HepG2 (cell line): ENCODE data around the gene SSTR5. TPM values are rescaled to one million over a fixed set of nuclear protein-coding genes. Genes with fewer than 3 reads are reported as not detected.

Source experiments
- AGO2 ChIP-seq: fragments of 200-400 bp; formaldehyde crosslinking; optimal IDR thresholded peaks from 2 replicates; pipeline ENCODE3; 2017; ENCODE audit warnings: mild to moderate bottlenecking, low read depth, low read length, moderate library complexity
- AHR ChIP-seq: IDR thresholded peaks from 2 replicates; pipeline ENCODE4 v1.6.1; 2018; ENCODE audit warnings: missing genetic modification reagents, missing compliant biosample characterization
- ARNT2 ChIP-seq: sonication (generic); formaldehyde crosslinking; IDR thresholded peaks from 2 replicates; pipeline ENCODE4 v1.8.0; 2022; ENCODE audit warnings: mild to moderate bottlenecking, low read depth, missing genetic modification reagents, moderate library complexity
- HIVEP1 ChIP-seq: sonication (generic); formaldehyde crosslinking; IDR thresholded peaks from 2 replicates; pipeline ENCODE4 v1.4.0; 2020; ENCODE audit warnings: mild to moderate bottlenecking, missing genetic modification reagents
- HMG20A ChIP-seq: IDR thresholded peaks from 2 replicates; pipeline ENCODE4 v1.6.1; 2016; ENCODE audit warnings: borderline replicate concordance
- PTBP1 ChIP-seq: fragments of 200-400 bp; formaldehyde crosslinking; IDR thresholded peaks from 2 replicates; pipeline ENCODE4 v1.6.1; 2018; ENCODE audit warnings: low read length, low read depth; ENCODE audit not compliant: poor library complexity, severe bottlenecking
- RBM39 ChIP-seq: fragments of 200-400 bp; formaldehyde crosslinking; IDR thresholded peaks from one replicate; pipeline ENCODE4 v1.6.1; 2018; ENCODE audit warnings: antibody characterized with exemption, mild to moderate bottlenecking, low read depth, low read length; ENCODE audit not compliant: poor library complexity, severe bottlenecking
- SKI ChIP-seq: fragments of 450-650 bp; IDR thresholded peaks from one replicate; pipeline ENCODE4 v1.6.1; 2018; ENCODE audit warnings: mild to moderate bottlenecking; ENCODE audit not compliant: partially characterized antibody
- SP5 ChIP-seq: IDR thresholded peaks from 2 replicates; pipeline ENCODE4 v1.6.1; 2016; ENCODE audit warnings: low read depth, borderline replicate concordance
- ZBTB20 ChIP-seq: sonication (generic); formaldehyde crosslinking; IDR thresholded peaks from 2 replicates; pipeline ENCODE4 v1.8.1; 2023; ENCODE audit warnings: missing genetic modification reagents, low read depth, mild to moderate bottlenecking, borderline replicate concordance
- ZFYVE20 ChIP-seq: sonication (generic); formaldehyde crosslinking; IDR thresholded peaks from 2 replicates; pipeline ENCODE4 v1.8.0; 2023; ENCODE audit warnings: low read depth, mild to moderate bottlenecking, moderate library complexity, missing genetic modification reagents, borderline replicate concordance
- ZNF235 ChIP-seq: sonication (generic); formaldehyde crosslinking; IDR thresholded peaks from 2 replicates; pipeline ENCODE4 v1.8.1; 2023; ENCODE audit warnings: mild to moderate bottlenecking, missing genetic modification reagents, borderline replicate concordance
- ZNF317 ChIP-seq: sonication (generic); formaldehyde crosslinking; IDR thresholded peaks from 2 replicates; pipeline ENCODE4 v1.5.0; 2020; ENCODE audit warnings: mild to moderate bottlenecking, missing genetic modification reagents
- ZNF605 ChIP-seq: sonication (generic); formaldehyde crosslinking; IDR thresholded peaks from 2 replicates; pipeline ENCODE4 v1.8.0; 2022; ENCODE audit warnings: mild to moderate bottlenecking, missing genetic modification reagents
- ZNF672 ChIP-seq: sonication (generic); formaldehyde crosslinking; IDR thresholded peaks from 2 replicates; pipeline ENCODE4 v1.8.1; 2022; ENCODE audit warnings: missing genetic modification reagents
- ZNF7 ChIP-seq: IDR thresholded peaks from 2 replicates; pipeline ENCODE4 v1.6.1; 2016; ENCODE audit warnings: missing biosample characterization, missing genetic modification reagents
- polyA plus RNA-seq, 8 experiments: library from polyadenylated mRNA; depleted of rRNA in 3 of 8; stranded (reverse) in 7 of 8; unstranded in 1 of 8; fragments of >200 nt; fragmentation: Illumina TruSeq in 4 of 8; extraction: Trizol in 4 of 8; gene quantifications; 2 replicates each; pipeline versions ENCODE4 v1.2.1 to v1.2.3, GENCODE V29; 2011 to 2016; ENCODE audit warnings: low read depth in 4 of 8, missing spikeins in 1 of 8, mixed read lengths in 1 of 8; ENCODE audit not compliant: insufficient read depth in 1 of 8
- total RNA-seq, 5 experiments: library from RNA; depleted of rRNA; stranded (reverse); fragments of >200 nt; fragmentation: Illumina TruSeq; extraction: Trizol; gene quantifications; 2 replicates each; pipeline ENCODE4 v1.2.3, GENCODE V29; 2016; ENCODE audit warnings: low read depth in 1 of 5
- TF ChIP-seq, protein P1 (sequence below), 2 experiments: IDR thresholded peaks; 2 replicates each; pipeline ENCODE4 v1.6.1; 2011 to 2012; ENCODE audit warnings: low read length in 2 of 2, borderline replicate concordance in 1 of 2, low read depth in 1 of 2, mild to moderate bottlenecking in 1 of 2, moderate library complexity in 1 of 2
- TF ChIP-seq, protein P2 (sequence below): sonication (generic); formaldehyde crosslinking; IDR thresholded peaks from 2 replicates; pipeline ENCODE4 v1.8.0; 2022; ENCODE audit warnings: mild to moderate bottlenecking, missing genetic modification reagents, moderate library complexity
- TF ChIP-seq, protein P3 (sequence below): sonication (generic); formaldehyde crosslinking; IDR thresholded peaks from 2 replicates; pipeline ENCODE4 v1.4.0; 2020; ENCODE audit warnings: missing genetic modification reagents, borderline replicate concordance
- TF ChIP-seq, protein P4 (sequence below): sonication (generic); formaldehyde crosslinking; IDR thresholded peaks from 2 replicates; pipeline ENCODE4 v1.5.1; 2020; ENCODE audit warnings: mild to moderate bottlenecking, missing genetic modification reagents, moderate library complexity

The SSTR5 gene
- total and polyA plus RNA-seq, 2 of the 13 experiments (the other 11 are each of a cell fraction or from before 2014, with no cell fraction given) = 0.20 to 0.49 TPM

DNA sequence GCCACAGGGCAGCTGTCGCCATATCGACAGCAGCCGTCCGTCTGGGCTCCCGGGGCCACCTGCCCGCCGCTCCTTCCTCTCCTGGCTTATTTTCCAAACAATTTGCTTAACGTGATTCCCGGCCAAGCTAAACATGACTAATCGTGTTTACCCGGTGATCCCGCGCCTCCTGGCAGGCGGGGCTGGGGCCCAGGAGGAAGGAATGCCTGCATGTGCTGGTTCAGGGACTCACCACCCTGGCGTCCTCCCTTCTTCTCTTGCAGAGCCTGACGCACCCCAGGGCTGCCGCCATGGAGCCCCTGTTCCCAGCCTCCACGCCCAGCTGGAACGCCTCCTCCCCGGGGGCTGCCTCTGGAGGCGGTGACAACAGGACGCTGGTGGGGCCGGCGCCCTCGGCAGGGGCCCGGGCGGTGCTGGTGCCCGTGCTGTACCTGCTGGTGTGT lies 6.1 kb downstream of the SSTR5 start (continued):
- TF ChIP-seq ZNF605 (CRISPR knock-in tag) (peak; percentile 50; the same call in 1 of the 2 replicates), AGO2 (no peak), SKI (peak; percentile 88), SP5 (peak; percentile 96), ZBTB20 (CRISPR knock-in tag) (peak; percentile 82; the same call in 1 of the 2 replicates), ZNF317 (CRISPR knock-in tag) (peak; percentile 40; the same call in 1 of the 2 replicates), ZNF7 (CRISPR knock-in tag) (no peak), HIVEP1 (CRISPR knock-in tag) (peak; percentile 97), PTBP1 (no peak), ZNF672 (CRISPR knock-in tag) (no peak), ZNF235 (CRISPR knock-in tag) (0 out of 2 replicates have a peak, but pooled peaks have one; percentile 67), ARNT2 (peak; percentile 81), RBM39 (no peak), ZFYVE20 (CRISPR knock-in tag) (no peak), AHR (CRISPR knock-in tag) (no peak), HMG20A (CRISPR knock-in tag) (peak; percentile 94; the same call in 1 of the 2 replicates)
- TF ChIP-seq, protein P1, sequence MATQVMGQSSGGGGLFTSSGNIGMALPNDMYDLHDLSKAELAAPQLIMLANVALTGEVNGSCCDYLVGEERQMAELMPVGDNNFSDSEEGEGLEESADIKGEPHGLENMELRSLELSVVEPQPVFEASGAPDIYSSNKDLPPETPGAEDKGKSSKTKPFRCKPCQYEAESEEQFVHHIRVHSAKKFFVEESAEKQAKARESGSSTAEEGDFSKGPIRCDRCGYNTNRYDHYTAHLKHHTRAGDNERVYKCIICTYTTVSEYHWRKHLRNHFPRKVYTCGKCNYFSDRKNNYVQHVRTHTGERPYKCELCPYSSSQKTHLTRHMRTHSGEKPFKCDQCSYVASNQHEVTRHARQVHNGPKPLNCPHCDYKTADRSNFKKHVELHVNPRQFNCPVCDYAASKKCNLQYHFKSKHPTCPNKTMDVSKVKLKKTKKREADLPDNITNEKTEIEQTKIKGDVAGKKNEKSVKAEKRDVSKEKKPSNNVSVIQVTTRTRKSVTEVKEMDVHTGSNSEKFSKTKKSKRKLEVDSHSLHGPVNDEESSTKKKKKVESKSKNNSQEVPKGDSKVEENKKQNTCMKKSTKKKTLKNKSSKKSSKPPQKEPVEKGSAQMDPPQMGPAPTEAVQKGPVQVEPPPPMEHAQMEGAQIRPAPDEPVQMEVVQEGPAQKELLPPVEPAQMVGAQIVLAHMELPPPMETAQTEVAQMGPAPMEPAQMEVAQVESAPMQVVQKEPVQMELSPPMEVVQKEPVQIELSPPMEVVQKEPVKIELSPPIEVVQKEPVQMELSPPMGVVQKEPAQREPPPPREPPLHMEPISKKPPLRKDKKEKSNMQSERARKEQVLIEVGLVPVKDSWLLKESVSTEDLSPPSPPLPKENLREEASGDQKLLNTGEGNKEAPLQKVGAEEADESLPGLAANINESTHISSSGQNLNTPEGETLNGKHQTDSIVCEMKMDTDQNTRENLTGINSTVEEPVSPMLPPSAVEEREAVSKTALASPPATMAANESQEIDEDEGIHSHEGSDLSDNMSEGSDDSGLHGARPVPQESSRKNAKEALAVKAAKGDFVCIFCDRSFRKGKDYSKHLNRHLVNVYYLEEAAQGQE (IDR thresholded peaks at IDR 0.05; ENCODE audit: borderline replicate concordance in 1 of 2, low read depth in 1 of 2, low read length in 2 of 2) = no peak
- TF ChIP-seq, protein P2, sequence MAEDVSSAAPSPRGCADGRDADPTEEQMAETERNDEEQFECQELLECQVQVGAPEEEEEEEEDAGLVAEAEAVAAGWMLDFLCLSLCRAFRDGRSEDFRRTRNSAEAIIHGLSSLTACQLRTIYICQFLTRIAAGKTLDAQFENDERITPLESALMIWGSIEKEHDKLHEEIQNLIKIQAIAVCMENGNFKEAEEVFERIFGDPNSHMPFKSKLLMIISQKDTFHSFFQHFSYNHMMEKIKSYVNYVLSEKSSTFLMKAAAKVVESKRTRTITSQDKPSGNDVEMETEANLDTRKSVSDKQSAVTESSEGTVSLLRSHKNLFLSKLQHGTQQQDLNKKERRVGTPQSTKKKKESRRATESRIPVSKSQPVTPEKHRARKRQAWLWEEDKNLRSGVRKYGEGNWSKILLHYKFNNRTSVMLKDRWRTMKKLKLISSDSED = no peak
- TF ChIP-seq, protein P3, sequence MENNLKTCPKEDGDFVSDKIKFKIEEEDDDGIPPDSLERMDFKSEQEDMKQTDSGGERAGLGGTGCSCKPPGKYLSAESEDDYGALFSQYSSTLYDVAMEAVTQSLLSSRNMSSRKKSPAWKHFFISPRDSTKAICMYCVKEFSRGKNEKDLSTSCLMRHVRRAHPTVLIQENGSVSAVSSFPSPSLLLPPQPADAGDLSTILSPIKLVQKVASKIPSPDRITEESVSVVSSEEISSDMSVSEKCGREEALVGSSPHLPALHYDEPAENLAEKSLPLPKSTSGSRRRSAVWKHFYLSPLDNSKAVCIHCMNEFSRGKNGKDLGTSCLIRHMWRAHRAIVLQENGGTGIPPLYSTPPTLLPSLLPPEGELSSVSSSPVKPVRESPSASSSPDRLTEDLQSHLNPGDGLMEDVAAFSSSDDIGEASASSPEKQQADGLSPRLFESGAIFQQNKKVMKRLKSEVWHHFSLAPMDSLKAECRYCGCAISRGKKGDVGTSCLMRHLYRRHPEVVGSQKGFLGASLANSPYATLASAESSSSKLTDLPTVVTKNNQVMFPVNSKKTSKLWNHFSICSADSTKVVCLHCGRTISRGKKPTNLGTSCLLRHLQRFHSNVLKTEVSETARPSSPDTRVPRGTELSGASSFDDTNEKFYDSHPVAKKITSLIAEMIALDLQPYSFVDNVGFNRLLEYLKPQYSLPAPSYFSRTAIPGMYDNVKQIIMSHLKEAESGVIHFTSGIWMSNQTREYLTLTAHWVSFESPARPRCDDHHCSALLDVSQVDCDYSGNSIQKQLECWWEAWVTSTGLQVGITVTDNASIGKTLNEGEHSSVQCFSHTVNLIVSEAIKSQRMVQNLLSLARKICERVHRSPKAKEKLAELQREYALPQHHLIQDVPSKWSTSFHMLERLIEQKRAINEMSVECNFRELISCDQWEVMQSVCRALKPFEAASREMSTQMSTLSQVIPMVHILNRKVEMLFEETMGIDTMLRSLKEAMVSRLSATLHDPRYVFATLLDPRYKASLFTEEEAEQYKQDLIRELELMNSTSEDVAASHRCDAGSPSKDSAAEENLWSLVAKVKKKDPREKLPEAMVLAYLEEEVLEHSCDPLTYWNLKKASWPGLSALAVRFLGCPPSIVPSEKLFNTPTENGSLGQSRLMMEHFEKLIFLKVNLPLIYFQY = peak; percentile 70; the same call in 1 of the 2 replicates
- TF ChIP-seq, protein P4, sequence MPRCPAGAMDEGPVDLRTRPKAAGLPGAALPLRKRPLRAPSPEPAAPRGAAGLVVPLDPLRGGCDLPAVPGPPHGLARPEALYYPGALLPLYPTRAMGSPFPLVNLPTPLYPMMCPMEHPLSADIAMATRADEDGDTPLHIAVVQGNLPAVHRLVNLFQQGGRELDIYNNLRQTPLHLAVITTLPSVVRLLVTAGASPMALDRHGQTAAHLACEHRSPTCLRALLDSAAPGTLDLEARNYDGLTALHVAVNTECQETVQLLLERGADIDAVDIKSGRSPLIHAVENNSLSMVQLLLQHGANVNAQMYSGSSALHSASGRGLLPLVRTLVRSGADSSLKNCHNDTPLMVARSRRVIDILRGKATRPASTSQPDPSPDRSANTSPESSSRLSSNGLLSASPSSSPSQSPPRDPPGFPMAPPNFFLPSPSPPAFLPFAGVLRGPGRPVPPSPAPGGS (CRISPR knock-in tag) = peak; percentile 78
